Measurements from ENCODE around the gene FBLN2.

DNA sequence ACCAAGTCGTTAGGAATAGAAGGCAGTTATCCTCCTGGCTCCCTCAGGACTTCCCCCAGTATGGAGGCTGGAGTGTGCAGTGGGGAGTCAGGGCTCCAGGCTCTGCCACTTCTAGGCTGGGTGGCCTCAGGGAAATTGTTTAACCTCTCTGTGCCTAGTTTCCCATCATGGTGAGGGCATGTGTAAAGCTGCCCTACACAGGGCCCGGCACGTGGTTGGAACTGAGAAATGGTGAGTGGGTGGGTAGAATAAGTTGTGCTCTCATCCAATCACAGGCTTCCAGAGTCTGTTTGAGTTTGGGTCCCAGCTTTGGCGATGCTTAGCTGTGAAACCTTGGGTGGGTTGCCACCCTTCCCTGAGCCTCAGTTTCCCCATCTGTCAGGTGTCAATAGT lies 117.3 kb downstream of the FBLN2 start:
- TF ChIP-seq, protein P1, sequence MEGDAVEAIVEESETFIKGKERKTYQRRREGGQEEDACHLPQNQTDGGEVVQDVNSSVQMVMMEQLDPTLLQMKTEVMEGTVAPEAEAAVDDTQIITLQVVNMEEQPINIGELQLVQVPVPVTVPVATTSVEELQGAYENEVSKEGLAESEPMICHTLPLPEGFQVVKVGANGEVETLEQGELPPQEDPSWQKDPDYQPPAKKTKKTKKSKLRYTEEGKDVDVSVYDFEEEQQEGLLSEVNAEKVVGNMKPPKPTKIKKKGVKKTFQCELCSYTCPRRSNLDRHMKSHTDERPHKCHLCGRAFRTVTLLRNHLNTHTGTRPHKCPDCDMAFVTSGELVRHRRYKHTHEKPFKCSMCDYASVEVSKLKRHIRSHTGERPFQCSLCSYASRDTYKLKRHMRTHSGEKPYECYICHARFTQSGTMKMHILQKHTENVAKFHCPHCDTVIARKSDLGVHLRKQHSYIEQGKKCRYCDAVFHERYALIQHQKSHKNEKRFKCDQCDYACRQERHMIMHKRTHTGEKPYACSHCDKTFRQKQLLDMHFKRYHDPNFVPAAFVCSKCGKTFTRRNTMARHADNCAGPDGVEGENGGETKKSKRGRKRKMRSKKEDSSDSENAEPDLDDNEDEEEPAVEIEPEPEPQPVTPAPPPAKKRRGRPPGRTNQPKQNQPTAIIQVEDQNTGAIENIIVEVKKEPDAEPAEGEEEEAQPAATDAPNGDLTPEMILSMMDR (IDR thresholded peaks at IDR 0.05) = no peak
- no peak for TF ChIP-seq POLR2A (IDR thresholded peaks at IDR 0.05)
